Smooth muscle cell (in vitro differentiated cells): Measurements from ENCODE around the gene CD207. TPM values are rescaled to one million over a fixed set of nuclear protein-coding genes. Genes with fewer than 3 reads are reported as not detected.

ENCODE experiments used
- DNase-seq: peaks from one replicate; lab custom pipeline; 2025; ENCODE audit not compliant: unreplicated experiment; lab: John Stamatoyannopoulos, UW
- H2AFZ ChIP-seq: fragments of 200-600 bp; sonication (generic); 2 replicates; pipeline ENCODE4 v1.6.0; 2016; ENCODE audit warnings: antibody characterized with exemption, low read depth, mild to moderate bottlenecking
- H3F3A ChIP-seq: fragments of 200-600 bp; sonication (generic); 2 replicates; pipeline ENCODE4 v1.6.0; 2017; ENCODE audit warnings: antibody characterized with exemption, low read depth
- H3K27ac ChIP-seq: fragments of 200-600 bp; sonication (generic); 2 replicates; pipeline ENCODE4 v1.5.1; 2016; ENCODE audit warnings: low read depth, mild to moderate bottlenecking
- H3K27me3 ChIP-seq: fragments of 200-600 bp; sonication (generic); 2 replicates; pipeline ENCODE4 v1.6.1; 2016; ENCODE audit warnings: low read depth, mild to moderate bottlenecking
- H3K36me3 ChIP-seq: fragments of 200-600 bp; sonication (generic); 2 replicates; pipeline ENCODE4 v1.5.1; 2016; ENCODE audit warnings: low read depth
- H3K4me1 ChIP-seq: fragments of 200-600 bp; sonication (generic); 2 replicates; pipeline ENCODE4 v1.5.1; 2016; ENCODE audit warnings: low read depth
- H3K4me2 ChIP-seq: fragments of 200-600 bp; sonication (generic); 2 replicates; pipeline ENCODE4 v1.6.0; 2016; ENCODE audit warnings: mild to moderate bottlenecking
- H3K4me3 ChIP-seq: fragments of 200-600 bp; sonication (generic); 2 replicates; pipeline ENCODE4 v1.5.1; 2016; ENCODE audit warnings: mild to moderate bottlenecking
- H3K79me2 ChIP-seq: fragments of 200-600 bp; sonication (generic); 2 replicates; pipeline ENCODE4 v1.6.0; 2016; ENCODE audit warnings: low read depth, mild to moderate bottlenecking
- H3K9ac ChIP-seq: fragments of 200-600 bp; sonication (generic); 2 replicates; pipeline ENCODE4 v1.6.0; 2016; ENCODE audit warnings: low read depth
- H3K9me3 ChIP-seq: fragments of 200-600 bp; sonication (generic); replicated peaks from 2 replicates; pipeline ENCODE4 v1.5.1; 2016; ENCODE audit warnings: low read depth
- H4K20me1 ChIP-seq: fragments of 200-600 bp; sonication (generic); 2 replicates; pipeline ENCODE4 v1.6.0; 2016; ENCODE audit warnings: low read depth
- WGBS: methylation state at CpG from one replicate; pipeline ENCODE4 v1.1.7; 2016; ENCODE audit warnings: low lambda C conversion rate; 5-methylcytosine and 5-hydroxymethylcytosine counted together
- polyA plus RNA-seq: library from polyadenylated mRNA; unstranded; fragments of >200 nt; fragmentation: Nextera tagmentation; extraction: Ambion mirVana; gene quantifications from 2 replicates; pipeline ENCODE4 v1.2.1, GENCODE V29; 2016
- total RNA-seq: library from RNA; depleted of rRNA; stranded (reverse); fragments of >200 nt; gene quantifications from 2 replicates; pipeline ENCODE4 v1.2.3, GENCODE V29; 2014
- TF ChIP-seq, protein P1 (sequence below): fragments of 200-600 bp; sonication (generic); IDR thresholded peaks from 2 replicates; pipeline ENCODE4 v1.5.1; 2017; ENCODE audit warnings: borderline replicate concordance, mild to moderate bottlenecking, antibody characterized with exemption; ENCODE audit not compliant: insufficient read depth, poor library complexity, severe bottlenecking

CD207 gene
- total and polyA plus RNA-seq, 2 experiments from 2014 or later, result not detected

DNA sequence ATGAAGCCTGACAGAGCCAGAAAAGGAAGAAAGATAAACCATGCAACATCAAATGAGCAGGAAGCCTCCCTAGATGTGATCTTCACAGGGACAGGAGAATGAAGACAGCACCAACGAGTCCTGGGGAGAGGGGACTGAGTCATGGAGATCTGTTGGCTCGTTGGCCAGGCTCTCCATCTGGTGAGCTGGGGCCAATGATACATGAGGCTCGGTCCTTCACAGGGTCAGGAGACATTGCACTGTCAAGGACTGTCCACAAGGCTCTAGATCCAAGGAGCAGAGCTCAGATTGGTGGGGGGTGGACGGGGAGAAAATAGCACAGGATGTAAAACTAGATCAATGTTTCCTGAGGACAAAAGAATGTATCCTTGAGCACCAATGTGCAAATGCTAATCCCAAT is 735 bp downstream of the CD207 start:
- Histone ChIP-seq H2AFZ (no peak overlapping the region), H3K79me2 (no peaks in the 10 kb centered on the region), H3K27ac (no peak overlapping the region), H3F3A (no peaks in the 10 kb centered on the region), H3K4me1 (no peaks in the 10 kb centered on the region), H3K9ac (no peak overlapping the region), H3K4me3 (no peak overlapping the region), H3K9me3 (no peaks in the 10 kb centered on the region), H3K27me3 (peaks cover under 1% of the 10 kb centered on the region), H3K4me2 (no peak overlapping the region), H3K36me3 (no peaks in the 10 kb centered on the region), H4K20me1 (no peaks in the 10 kb centered on the region)
- TF ChIP-seq, protein P1, sequence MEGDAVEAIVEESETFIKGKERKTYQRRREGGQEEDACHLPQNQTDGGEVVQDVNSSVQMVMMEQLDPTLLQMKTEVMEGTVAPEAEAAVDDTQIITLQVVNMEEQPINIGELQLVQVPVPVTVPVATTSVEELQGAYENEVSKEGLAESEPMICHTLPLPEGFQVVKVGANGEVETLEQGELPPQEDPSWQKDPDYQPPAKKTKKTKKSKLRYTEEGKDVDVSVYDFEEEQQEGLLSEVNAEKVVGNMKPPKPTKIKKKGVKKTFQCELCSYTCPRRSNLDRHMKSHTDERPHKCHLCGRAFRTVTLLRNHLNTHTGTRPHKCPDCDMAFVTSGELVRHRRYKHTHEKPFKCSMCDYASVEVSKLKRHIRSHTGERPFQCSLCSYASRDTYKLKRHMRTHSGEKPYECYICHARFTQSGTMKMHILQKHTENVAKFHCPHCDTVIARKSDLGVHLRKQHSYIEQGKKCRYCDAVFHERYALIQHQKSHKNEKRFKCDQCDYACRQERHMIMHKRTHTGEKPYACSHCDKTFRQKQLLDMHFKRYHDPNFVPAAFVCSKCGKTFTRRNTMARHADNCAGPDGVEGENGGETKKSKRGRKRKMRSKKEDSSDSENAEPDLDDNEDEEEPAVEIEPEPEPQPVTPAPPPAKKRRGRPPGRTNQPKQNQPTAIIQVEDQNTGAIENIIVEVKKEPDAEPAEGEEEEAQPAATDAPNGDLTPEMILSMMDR, result no peak
- no peak for DNase-seq
- 67% methylated on average over 4 of the region's 4 CpGs for WGBS

DNA sequence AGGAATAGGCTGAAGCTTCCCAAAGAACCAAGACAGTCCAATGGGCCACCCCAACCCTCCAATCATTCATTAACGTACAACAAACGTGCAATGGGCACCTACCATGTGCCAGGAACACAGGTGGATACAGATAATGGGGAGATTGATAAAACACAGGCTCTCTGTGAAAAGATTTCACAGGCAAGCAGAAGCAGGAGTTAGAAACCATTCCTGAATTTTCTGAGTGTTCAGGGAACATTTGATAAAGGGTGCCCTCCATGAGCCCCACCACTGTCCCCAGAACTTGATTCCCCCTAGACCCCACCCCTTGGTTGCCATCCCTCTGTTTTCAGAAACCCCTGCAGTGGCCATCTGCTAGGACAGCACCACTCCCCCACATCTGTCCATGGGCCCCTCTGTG is 1.5 kb downstream of the CD207 start:
- WGBS, result 93% methylated on average over 2 of the region's 2 CpGs
- Histone ChIP-seq H4K20me1 (no peaks in the 10 kb centered on the region), H2AFZ (no peak overlapping the region), H3K79me2 (no peaks in the 10 kb centered on the region), H3K36me3 (no peaks in the 10 kb centered on the region), H3K9ac (no peak overlapping the region), H3K27ac (no peak overlapping the region), H3K4me1 (no peaks in the 10 kb centered on the region), H3K9me3 (no peaks in the 10 kb centered on the region), H3K27me3 (peaks cover 5% of the 10 kb centered on the region), H3K4me3 (no peak overlapping the region), H3K4me2 (no peak overlapping the region), H3F3A (no peaks in the 10 kb centered on the region)
- TF ChIP-seq, protein P1, result no peak
- no peak for DNase-seq

DNA sequence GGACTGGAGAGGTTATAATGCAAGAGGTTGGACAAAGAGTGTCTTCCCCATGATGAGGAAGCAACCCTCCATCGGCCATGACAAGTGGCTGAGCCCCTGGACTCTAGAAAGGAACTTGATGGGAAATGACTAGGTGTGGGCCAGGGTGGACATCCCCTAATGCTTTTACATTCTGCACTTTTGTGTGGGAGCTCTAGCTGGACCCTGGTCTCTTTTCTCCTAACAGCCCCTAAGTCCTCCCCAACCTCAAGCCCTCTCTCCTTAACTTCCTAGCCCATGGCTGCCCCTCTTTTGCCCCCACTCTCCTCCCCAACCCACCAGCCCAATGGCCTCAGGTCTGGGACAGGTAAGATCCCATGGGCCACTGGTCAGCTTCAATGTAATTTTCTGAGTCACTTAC is 2.4 kb downstream of the CD207 start:
- H3K27ac ChIP-seq, result no peak overlapping the region
- no peaks in the 10 kb centered on the region for H3F3A ChIP-seq
- H3K9me3 ChIP-seq, result no peaks in the 10 kb centered on the region
- TF ChIP-seq, protein P1, result no peak
- WGBS, result 82% methylated on average over 1 of the region's 1 CpG
- no peak overlapping the region for H3K9ac ChIP-seq
- no peak overlapping the region for H3K4me2 ChIP-seq
- H3K27me3 ChIP-seq, result peaks cover 6% of the 10 kb centered on the region
- no peaks in the 10 kb centered on the region for H3K79me2 ChIP-seq
- no peak overlapping the region for H3K4me3 ChIP-seq
- no peak overlapping the region for H2AFZ ChIP-seq
- no peaks in the 10 kb centered on the region for H3K36me3 ChIP-seq
- DNase-seq, result no peak
- no peaks in the 10 kb centered on the region for H4K20me1 ChIP-seq
- H3K4me1 ChIP-seq, result no peaks in the 10 kb centered on the region

DNA sequence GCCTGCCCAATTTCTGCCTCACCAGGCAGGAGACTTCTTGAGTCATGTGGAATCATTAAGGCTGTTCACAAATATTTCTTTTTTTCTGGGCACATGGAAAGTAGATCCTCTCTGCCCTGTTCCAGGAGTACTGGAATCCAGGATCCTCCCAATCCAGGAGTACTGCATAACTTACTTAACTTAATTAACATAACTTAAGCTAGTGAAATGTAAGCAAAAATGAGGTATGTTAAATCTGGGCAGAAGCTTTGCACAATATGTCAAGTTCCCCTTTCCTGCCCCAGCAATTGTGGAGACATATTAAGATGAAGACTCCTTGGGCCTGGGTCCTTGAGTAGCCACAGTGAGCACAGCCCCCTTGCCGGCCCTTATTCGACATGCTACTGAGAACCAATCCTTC is 3.2 kb downstream of the CD207 start:
- Histone ChIP-seq H3K27ac (no peak overlapping the region), H3K4me3 (no peak overlapping the region), H3F3A (no peaks in the 10 kb centered on the region), H4K20me1 (no peaks in the 10 kb centered on the region), H2AFZ (no peak overlapping the region), H3K36me3 (no peaks in the 10 kb centered on the region), H3K9me3 (no peaks in the 10 kb centered on the region), H3K4me2 (no peak overlapping the region), H3K4me1 (no peaks in the 10 kb centered on the region), H3K79me2 (no peaks in the 10 kb centered on the region), H3K27me3 (peaks cover 9% of the 10 kb centered on the region), H3K9ac (no peak overlapping the region)
- DNase-seq, result no peak
- WGBS, result 87% methylated on average over 2 of the region's 2 CpGs
- TF ChIP-seq, protein P1, result no peak
